Dedifferentiated amniotic fluid mesenchymal stem cell (primary cell): ENCODE measurements around the gene FMN2.
A peak's percentile ranks its signal among the peaks of the same experiment; 100 is the strongest.

Experiments
- DNase-seq: peaks from one replicate; pipeline ENCODE4 v3.0.0-alpha.2; 2016; ENCODE audit errors: extremely low spot score

Gene FMN2

DNA sequence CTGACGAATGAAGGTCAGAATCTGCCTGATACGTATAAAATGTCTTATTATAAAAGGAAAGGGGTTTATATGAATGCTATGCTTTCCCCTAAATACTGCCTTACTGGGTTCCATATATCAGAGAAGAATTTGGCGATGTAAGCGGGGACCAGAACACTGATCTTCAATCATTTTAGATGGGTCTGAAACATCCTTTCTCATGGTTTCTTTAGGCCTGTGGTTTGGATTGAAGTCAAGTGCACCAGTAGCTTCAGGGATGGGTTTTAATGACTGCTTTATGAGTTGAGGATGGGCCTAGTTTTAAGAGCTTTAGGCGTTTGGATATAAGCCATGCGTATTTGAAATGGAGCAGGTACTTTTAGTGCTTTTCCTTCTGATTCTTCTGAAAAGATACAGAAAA, 6.9 kb downstream of the FMN2 start:
- no peak for DNase-seq

DNA sequence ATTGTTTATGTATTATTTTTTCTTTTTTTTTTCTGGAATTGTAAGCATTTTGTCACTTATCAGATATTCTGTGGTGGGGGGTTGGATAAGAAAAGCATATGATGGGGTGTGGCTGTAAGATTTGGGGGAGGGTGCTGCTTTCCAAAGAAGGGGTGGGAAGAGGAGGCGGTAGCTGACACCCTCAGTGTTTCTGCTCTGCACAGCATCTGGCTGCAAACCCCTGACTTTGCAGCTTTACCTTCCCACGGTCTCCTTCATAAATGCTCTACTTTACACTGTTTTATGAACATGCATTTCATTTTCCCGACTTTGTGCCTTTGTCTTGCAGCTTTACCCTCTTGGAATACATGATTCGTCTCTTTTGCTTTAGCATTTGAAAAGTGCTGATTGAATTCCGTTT, 7.6 kb downstream of the FMN2 start:
- no peak for DNase-seq

DNA sequence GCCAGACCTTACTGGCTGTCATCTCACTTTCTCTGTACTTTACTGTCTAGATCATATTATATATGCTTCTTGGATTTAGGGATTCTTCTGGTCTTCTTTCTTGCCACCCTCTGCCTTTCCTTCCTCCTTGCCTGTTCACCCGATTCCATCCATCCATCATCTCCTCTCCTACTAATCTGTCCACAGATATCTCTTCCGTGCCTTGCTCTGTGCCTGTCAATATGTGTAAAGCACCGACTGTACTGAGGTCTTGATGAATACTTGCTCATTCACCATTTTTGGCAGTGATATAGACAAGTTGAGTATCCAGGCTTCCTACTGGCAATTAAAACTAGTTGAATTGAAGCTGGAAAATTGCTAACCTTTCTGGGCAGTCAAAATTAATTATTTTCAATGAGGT, 8.1 kb downstream of the FMN2 start:
- DNase-seq = no peak

DNA sequence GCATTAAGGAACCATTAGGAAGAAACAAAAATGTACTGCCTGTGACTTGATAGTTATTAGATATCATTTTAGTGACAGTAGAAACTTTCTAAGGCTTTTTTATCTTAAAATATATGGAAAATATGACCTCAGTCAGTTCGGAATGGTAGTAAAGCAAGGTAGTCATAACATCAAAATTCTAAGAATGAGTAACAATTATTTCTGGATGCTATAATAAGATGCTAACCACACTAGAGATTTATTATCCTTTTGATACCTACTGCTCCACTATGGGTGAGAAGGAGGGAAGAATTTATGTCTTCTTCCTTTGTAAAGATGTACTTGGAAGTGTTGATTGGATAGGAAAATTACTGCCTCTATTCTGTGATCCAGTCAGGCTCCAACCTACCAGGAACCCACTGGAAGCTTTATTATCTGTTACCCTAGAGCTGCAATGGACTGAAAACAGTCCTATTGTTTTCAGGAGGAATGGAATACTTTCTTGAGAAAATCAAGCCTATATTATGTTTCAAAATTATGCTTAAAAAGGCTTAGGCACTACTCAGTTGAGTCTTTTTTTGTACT, 8.8 kb downstream of the FMN2 start:
- DNase-seq = peak; percentile 54

DNA sequence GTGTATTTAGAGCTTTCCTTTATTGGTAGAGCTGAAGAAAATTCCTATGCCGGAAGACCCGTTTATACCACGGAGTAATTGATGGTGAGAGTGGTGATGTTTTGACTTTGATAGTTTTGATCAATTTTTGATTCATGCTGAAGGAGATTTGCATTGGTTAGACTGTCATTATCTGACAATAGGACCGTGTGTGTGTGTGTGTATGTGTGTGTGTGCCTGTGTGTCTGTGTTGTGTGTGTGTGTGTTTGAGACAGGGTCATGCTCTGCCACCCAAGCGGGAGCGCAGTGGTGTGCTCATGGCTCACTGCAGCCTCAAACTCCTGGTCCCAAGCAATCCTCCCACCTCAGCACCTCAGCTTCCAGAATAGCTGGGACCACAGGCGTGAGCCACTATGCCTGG, 9.6 kb downstream of the FMN2 start:
- DNase-seq = no peak

DNA sequence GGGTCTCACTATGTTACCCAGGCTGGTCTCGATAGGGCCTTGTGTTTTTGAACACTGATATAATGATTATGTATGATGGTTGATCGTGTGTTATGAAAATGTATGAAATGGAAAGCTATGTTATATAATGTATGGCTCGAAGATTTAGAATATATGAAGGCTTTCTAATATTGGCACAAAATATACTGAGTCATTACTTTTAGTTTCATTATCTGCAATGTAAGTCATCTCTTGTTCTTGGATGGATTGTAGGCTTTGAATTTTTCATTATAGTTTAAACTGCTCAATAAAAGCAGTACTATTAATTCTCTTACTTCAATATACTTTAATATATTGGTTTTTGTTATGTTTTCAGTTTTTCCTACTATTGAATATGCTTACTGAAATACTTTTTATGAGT, 10.1 kb downstream of the FMN2 start:
- no peak for DNase-seq

DNA sequence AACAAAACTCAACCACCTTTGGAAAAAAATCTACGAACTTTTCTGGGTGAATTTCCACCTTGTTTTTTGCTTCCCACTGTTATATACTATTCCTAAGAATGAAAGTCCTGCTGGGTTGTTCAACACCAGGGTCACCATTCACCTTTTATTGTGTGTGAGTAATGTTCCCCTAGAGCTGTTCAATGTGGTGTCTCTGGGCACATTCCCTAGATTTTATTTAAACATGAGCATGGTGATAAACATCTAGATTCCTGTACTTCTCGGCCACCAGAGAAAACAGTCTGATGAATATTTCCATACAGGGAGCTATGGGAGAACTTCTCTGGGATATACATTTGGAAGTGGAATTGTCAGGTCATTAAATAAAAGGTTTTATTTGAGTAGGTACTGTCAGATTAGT, 13.0 kb downstream of the FMN2 start:
- DNase-seq = no peak

DNA sequence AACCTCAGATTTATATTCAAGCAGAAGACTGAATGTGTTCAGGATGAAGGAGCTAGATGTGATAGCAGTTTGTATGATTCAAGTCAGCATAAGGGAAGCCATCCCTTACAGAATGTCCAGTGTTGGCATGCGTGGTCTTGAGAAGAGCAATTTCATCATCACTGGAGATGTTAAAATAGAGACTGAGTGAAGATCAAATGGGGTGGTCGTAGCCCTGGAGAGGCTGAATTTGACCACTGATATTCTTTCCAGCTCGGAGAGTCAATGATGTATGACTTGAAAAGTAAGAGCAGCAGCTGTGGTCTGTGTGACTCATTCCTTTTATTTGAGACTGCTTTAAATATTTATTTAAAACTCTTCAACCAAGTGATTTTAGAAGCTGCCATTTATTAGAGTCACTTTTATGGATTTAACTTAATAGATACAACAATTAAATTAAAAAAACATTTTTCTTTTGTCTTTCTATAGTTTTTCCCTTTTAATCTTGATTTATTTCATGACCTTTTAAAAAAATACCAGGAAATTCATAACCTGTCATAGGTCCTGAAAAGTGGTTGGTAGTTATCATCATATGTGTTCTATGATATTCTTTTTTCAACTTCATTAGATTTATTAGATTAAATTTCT, 15.5 kb downstream of the FMN2 start:
- DNase-seq = peak; percentile 51

DNA sequence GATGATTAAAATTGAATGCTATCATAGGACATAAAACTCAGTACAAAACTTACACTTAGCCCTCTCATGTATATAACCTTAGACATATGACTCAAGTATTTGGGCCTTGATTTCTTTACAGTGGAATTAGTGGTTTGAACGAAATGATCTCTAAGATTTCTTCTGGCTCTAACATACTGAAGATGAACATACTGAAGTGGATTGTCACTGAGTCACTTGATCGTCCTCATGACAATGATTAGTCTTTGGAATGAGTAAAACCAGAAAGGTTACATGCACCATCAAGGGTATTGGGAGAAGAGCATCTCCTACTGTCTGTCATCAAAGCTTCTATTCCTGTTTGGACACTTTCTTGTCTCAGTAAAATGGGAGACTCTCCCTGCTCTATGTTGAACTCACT, 17.4 kb downstream of the FMN2 start:
- DNase-seq = no peak

DNA sequence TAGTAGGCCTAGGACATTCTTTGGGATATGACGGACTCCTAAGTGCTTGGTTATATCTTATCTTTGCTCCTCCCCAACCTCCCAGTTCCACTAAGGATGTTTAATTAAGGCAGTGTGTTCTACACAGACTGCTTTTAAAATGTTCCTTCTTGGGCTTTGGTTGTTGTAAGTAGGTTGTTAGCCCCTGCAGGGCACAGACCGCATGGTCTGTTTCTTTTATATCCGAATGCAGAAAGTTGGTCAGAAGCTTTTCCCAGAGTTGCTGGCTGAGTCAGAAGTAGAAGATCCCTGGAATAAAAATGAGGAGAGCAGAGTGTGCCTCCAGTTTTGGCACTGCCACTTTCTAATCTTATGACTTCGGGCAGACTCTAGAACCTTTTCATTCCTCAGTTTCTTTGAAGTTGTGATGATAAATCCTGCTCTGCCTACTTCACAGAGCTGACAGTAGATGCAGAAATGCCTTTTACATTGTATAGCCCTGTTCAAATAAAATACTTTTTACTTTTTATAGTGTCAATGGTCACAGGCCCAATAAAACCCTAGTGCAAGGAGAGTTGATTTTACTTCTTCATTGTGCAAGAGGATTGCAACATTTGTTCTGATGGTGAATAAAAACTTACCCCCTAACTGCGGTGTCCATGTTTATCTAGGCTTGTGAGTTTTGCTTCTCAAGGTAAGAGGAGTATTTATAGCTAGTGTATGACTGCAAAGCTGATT, 18.4 kb downstream of the FMN2 start:
- DNase-seq = no peak

DNA sequence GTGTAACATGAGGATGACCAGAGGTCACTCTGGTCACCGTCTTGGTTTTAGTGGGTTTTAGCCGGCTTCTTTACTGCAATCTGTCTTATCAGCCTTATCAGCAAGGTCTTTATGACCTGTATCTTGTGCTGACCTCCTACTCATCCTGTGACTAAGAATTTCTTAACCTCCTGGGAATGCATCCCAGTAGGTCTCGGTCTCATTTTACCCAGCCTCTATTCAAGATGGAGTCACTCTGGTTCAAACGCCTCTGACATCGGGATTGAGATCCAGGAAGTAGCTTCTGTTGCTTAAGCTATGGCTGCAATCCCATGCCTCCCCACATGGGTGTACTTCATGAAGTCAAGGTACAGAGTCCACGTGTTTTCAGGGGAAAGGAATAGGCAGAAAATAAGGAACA, 19.9 kb downstream of the FMN2 start:
- no peak for DNase-seq

DNA sequence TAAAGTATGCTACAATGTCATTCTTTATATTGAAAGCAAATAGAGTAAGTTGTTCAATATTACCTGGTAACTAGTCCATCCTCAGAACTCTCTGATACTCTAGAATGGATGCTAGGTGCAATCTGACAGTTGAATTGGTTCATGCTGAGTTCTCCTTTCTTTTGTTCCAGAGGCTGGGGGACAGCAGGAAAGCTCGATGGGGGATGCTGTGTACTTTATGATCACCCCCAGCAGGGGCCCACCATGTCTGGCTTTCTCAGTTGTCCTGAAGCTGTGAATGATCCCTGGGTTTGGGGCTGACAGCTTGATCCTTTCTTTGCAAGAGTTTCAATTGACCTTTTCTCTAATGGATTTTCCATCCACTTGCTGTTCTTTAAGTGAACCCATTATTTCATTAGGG, 22.5 kb downstream of the FMN2 start:
- no peak for DNase-seq

DNA sequence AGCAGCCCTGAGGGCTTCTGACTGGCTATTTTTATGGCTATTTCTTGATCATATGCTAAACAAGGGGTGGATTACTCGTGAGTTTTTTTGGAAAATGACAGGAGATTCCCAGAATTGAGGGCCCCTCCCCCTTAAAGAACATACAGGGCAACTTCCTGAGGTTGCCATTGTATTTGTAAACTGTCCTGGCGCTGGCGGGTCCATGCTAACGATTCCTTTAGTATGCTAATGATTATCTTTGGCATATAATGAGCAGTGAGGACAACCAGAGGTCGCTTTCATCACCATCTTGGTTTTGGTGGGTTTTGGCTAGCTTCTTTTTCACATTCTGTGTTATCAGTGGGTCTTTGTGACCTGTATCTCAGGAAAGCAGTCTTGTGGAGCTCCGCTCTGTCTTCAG, 24.1 kb downstream of the FMN2 start:
- no peak for DNase-seq

DNA sequence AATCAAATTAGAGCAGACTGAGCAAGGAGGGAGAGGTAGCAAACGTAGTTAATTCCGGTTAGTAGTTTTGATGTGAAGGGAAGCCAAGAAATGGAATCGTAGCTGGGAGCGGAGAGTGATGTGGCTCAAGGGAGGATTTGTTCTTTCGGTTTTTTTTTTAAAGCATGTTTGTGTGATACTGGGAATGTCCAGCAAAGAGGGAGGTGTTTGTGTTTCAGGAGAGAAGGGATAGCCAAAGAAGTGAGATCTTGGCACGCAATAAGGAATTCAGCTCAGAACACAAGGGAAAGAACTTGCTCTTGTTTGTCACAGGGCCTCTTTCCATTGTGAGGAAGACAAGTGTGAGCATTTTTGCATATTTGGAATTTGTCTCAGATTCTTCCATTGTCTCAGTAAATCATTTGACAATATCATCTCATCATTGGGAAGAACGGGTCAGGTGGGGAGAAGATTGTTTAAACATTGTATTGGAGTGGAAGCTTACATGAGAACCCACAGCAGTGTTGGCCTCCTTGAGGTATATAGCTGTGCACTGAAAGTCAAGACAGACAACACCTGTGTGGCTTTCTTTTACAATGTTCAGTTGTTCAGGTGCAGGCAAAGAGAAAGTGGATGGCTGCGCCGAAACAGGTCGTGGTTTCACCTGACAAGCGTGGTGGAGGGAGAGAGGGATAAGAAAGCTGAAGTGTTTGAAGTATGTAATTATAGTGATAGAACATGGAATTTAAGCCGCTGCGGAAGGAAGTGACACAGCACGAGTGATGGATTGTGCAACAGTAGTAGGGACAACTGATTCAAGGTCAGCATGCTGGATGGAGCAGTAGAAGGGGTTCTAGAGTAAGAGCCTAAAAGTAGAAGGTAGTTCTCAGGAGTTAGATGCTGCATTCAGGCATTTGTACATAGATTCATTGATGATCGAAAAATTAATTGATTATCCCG, 25.4 kb downstream of the FMN2 start:
- no peak for DNase-seq

DNA sequence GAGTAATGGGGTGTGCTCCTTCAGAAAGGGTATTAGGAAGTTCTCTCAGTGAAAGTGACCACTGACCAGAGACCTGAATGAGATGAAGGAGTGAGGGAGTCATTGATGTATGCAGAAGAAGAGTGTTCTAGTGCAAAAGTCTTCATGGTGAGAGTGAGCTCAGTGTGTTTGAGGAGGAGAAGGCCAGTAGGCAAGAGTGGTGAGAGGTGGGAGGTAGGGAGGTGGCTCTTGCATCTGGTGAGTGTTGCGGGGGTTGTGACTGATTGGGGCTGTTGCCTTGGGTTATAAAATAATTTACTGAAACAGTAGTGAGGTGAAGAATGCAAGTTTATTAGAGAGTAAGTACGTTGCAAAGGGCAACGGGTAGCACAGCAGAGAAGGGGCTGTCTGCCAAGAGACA, 26.2 kb downstream of the FMN2 start:
- no peak for DNase-seq

DNA sequence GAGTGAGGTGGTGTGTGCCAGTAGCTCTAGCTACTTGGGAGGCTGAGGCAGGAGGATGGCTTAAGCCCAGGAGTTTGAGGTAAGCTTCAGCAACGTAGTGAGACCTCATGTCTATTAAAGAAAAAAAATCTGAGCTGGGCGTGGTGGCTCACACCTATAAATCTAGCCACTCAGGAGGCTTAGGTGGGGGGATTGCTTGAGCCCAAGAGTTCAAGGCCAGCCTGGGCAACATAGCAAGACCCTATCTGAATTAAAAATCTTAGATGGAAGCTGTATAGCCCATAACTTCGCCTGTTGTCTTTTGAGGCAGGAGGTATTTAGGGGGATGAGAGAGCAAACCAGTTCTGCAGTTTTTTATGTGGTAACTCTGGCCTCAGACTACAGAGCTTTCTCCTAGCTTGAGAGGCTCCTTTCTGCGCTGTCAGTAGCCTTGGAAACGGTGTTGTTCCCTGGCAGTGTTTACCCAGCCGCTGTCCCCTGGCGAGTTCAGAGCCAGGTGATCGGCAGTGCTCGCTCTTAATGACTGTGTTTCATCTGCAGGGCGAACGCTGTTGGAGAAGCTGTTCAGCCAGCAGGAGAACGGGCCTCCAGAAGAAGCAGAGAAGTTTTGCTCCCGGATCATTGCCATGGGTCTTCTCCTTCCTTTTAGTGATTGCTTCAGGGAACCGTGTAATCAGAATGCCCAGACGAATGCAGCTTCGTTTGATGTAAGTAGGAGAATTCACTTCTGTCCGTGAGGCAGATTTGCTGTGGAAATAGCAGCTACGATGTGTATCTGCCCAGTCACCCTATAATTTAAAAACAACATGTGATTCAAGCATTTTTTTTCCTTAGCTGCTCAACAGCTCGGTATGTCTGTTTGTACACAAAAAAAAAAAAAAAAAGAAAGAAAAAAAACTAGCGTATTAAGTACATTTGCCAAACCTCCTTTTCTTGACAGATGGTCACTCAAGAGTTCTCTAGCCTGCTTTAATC, 31.2 kb downstream of the FMN2 start:
- no peak for DNase-seq

DNA sequence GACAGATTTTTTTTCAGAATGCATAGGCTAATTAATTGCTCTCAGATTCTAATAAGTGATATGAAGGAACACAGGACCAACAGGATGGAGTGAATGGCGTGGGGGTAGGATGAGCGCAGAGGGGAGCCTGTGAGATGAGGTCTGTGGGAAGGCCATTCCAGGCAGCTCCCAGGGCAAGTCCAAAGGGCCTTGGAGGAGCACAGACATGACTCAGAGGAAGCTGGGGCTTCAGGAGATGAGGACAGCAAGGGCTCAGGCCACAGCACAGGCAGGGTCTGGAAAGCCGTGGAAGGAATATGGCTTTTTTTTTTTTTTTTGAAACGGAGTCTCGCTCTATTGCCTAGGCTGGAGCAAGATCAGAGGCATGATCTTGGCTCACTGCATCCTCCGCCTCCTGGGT, 35.1 kb downstream of the FMN2 start:
- DNase-seq = no peak

DNA sequence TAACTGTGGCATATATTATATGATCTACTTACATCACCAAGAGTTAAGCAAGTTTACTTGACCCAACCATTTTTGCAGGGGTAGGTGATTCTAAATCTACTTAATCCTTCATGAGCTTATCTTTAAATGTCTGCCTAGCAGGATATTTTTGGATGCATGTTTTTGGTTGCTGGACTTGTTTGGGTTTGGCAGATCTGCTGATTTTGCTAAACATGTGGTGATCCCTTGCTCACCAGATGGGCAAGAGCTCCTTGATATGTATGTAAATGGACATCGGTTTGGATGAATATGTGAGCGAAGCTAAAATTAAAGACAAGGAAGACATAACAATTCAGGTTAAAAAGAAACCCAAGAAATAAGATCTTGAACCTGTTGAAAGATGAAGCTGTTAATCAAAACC, 36.7 kb downstream of the FMN2 start:
- DNase-seq = no peak

DNA sequence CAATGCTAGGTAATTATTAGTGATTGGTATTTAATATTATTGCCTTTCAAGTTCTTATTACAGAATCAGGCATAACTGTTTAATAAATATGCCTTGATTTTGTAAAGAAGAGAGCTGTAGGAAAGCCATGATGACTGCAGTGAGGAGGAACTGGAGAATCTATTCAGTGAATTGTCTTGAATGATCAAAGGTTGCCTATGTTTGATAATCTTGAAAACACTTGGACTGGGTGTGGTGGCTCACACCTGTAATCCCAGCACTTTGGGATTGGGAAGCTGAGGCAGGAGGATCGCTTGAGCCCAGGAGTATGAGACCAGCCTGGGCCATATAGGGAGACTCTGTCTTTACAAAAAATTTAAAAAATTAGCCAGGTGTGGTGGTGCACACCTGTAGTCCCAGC, 42.4 kb downstream of the FMN2 start:
- no peak for DNase-seq

DNA sequence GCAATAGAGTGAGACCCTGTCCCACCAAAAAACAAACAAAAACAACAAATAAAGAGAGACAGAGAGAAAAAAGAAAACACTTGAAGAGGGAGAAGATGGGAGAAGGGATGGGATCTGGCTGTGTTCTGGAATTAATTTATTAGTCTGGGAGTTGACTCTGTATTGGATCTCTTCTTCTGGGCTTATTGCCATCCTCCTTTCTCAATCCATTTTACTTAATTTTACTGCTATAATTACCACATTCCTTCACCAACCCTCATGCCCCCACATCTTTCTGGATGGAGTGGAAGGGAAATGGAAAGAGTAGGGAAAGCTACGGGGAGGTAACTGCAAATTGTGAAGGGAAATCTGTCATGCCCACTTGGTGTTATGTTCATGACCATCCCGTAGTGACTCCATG, 42.9 kb downstream of the FMN2 start:
- no peak for DNase-seq

DNA sequence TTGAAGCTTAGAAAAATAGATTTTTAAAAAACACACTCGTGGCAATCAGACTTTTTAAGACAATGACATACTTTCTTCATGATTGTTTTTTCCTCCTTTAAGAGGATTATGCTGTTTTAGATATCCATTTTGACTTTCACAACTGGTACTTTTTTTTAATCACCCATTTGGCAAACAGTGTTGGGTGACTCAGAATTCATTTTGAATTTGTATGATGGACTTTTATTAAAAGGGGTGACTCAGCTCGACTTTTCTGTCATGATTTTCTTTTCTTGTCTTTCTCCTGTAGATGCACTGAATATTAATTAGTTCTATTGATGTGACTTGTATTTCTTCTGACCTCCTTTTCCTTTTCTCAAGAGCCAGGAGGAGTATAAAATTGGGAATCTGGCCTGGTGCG, 44.7 kb downstream of the FMN2 start:
- DNase-seq = no peak
